Common myeloid progenitor, CD34-positive (primary cell): ENCODE data around the gene UBE2QL1.
A peak's percentile ranks its signal among the peaks of the same experiment; 100 is the strongest.

Experiments used
- CTCF ChIA-PET: fragments of 350-600 bp; sonication (Branson Sonifier 250); formaldehyde crosslinking; loops from one replicate; lab custom pipeline; 2021; ENCODE audit warnings: antibody characterized with exemption; lab: Charles Lee
- POLR2A ChIA-PET: fragments of 350-600 bp; sonication (Branson Sonifier 250); formaldehyde crosslinking; loops from one replicate; lab custom pipeline; 2021; ENCODE audit warnings: antibody characterized with exemption; lab: Charles Lee
- DNase-seq, 3 donors: peaks; one replicate each; pipeline versions ENCODE4 v3.0.0 to v3.0.0-alpha.2; 2013
- H3K27ac ChIP-seq, 2 experiments: 1 replicate in 1 of 2; 2 replicates in 1 of 2; pipeline ENCODE4 v1.7.0; 2013; ENCODE audit warnings: inconsistent platforms in 2 of 2, low read length in 2 of 2, mild to moderate bottlenecking in 2 of 2, low read depth in 1 of 2, moderate library complexity in 1 of 2; ENCODE audit not compliant: severe bottlenecking in 2 of 2, insufficient read depth in 1 of 2, poor library complexity in 1 of 2
- H3K27me3 ChIP-seq, 5 experiments: replicated peaks in 2 of 5; 1 replicate in 3 of 5; 2 replicates in 2 of 5; pipeline versions ENCODE4 v1.6.1 to v1.7.0; 2013; ENCODE audit warnings: low read length in 4 of 5, mild to moderate bottlenecking in 2 of 5, moderate library complexity in 2 of 5, inconsistent platforms in 1 of 5; ENCODE audit not compliant: insufficient read depth in 5 of 5, control insufficient read depth in 4 of 5
- H3K36me3 ChIP-seq, 4 experiments: 1 replicate in 2 of 4; 2 replicates in 2 of 4; pipeline versions ENCODE4 v1.6.1 to v1.7.0; 2013; ENCODE audit warnings: low read length in 3 of 4, control low read depth in 1 of 4, mild to moderate bottlenecking in 1 of 4; ENCODE audit not compliant: control insufficient read depth in 4 of 4, insufficient read depth in 4 of 4
- H3K4me1 ChIP-seq, 4 experiments: 1 replicate in 3 of 4; 2 replicates in 1 of 4; pipeline versions ENCODE4 v1.6.1 to v1.7.1; 2013; ENCODE audit warnings: low read length in 3 of 4, mild to moderate bottlenecking in 3 of 4, control low read depth in 1 of 4, inconsistent platforms in 1 of 4, moderate library complexity in 1 of 4; ENCODE audit not compliant: control insufficient read depth in 4 of 4, insufficient read depth in 4 of 4; ENCODE audit errors: control extremely low read depth in 1 of 4
- H3K4me3 ChIP-seq, 7 experiments: 1 replicate in 4 of 7; 2 replicates in 3 of 7; pipeline versions ENCODE4 v1.5.1 to v1.7.0; 2013; ENCODE audit warnings: mild to moderate bottlenecking in 7 of 7, low read length in 6 of 7, moderate library complexity in 6 of 7, inconsistent platforms in 2 of 7, low read depth in 2 of 7, control low read depth in 1 of 7; ENCODE audit not compliant: insufficient read depth in 4 of 7, control insufficient read depth in 1 of 7; ENCODE audit errors: extremely low read depth in 1 of 7
- H3K9me3 ChIP-seq, 5 experiments: 1 replicate in 4 of 5; 2 replicates in 1 of 5; pipeline versions ENCODE4 v1.6.1 to v1.7.1; 2013; ENCODE audit warnings: low read length in 4 of 5, mild to moderate bottlenecking in 2 of 5, inconsistent platforms in 1 of 5, low read depth in 1 of 5, moderate library complexity in 1 of 5; ENCODE audit not compliant: control insufficient read depth in 4 of 5, insufficient read depth in 2 of 5; ENCODE audit errors: control extremely low read depth in 1 of 5
- WGBS: methylation state at CpG from one replicate; pipeline ENCODE4 v1.1.5; 2013; ENCODE audit not compliant: insufficient coverage; 5-methylcytosine and 5-hydroxymethylcytosine counted together

UBE2QL1 gene

GRCh38 chr5:6430418-6431028 is 18.1 kb upstream of the UBE2QL1 start:
- H3K4me3 ChIP-seq = no peak overlapping the region
- peaks cover 0 to 32% (median 5%) of the 10 kb centered on the region in 5 experiments for H3K27me3 ChIP-seq
- no peaks in the 10 kb centered on the region for H3K9me3 ChIP-seq
- no peaks in the 10 kb centered on the region for H3K36me3 ChIP-seq
- POLR2A ChIA-PET = no interaction called here
- CTCF ChIA-PET = no interaction called here
- WGBS = 98% methylated on average over 9 of the region's 10 CpGs
- no peak overlapping the region for H3K27ac ChIP-seq
- no peak for DNase-seq
- H3K4me1 ChIP-seq = no peaks in the 10 kb centered on the region

- Histone ChIP-seq H3K9me3 (no peaks in the 10 kb centered on the region), H3K4me1 (no peaks in the 10 kb centered on the region), H3K27me3 (peaks cover 0 to 32% (median 6%) of the 10 kb centered on the region in 5 experiments), H3K27ac (no peak overlapping the region), H3K36me3 (no peaks in the 10 kb centered on the region), H3K4me3 (no peak overlapping the region)
- 100% methylated on average over 4 of the region's 6 CpGs for WGBS
- ChIA-PET POLR2A (no interaction called here), CTCF (interaction anchor here (0.6 kb wide), 1 partner anchor 123 kb away, joined by 4 read pairs; no protein-coding TSS in a partner anchor)
- no peak for DNase-seq
These were observed 17.2 kb upstream of the UBE2QL1 start for GRCh38 chr5:6431214-6432195.

DNA sequence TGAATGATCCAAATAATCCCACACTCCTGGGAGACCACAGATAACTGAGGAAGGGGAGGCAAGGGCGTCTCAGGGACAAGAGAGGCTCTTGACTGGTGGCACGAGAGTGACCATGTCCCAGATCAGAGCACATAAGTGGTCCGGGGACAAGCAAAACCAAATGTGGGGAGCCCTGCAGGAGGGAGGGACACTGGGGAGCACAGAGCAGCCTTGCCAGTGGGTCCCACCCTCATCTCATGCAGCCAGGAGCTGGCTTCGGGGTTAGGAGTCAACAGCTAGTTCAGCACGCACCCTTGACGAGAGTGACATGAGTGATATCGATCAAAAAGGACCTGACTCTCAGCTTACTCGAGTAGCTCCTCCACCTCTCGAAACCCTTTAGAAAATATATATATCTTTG is 16.5 kb upstream of the UBE2QL1 start:
- Histone ChIP-seq H3K36me3 (no peaks in the 10 kb centered on the region), H3K9me3 (no peaks in the 10 kb centered on the region), H3K4me3 (no peak overlapping the region), H3K4me1 (no peaks in the 10 kb centered on the region), H3K27me3 (peaks cover 0 to 32% (median 6%) of the 10 kb centered on the region in 5 experiments), H3K27ac (no peak overlapping the region)
- DNase-seq = no peak
- ChIA-PET CTCF (no interaction called here), POLR2A (no interaction called here)
- 91% methylated on average over 8 of the region's 9 CpGs for WGBS

DNA sequence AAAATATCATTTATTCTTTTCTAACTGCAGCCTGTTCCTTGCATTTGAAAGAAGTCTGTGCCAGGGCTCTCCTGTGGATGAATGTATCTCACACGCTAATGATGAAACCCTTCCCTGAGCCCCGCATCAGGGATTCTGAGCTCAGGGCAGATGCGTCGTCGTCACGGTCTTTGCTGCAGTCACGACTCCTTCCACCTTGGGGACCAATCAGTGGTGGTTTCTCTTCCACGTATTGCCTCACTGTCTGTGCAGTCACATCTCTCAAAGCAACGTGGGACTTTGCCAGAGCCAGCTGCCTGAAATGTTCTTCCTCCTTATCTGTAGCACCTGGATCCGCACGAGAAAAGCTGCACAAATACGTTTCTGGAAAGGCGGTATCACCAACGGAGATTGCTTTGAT is 13.9 kb upstream of the UBE2QL1 start:
- no peak for DNase-seq
- WGBS = 85% methylated on average over 13 of the region's 14 CpGs
- no peak overlapping the region for H3K4me3 ChIP-seq
- H3K36me3 ChIP-seq = no peaks in the 10 kb centered on the region
- ChIA-PET POLR2A (no interaction called here), CTCF (interaction anchor here (1.1 to 2.0 kb wide), 2 partner anchors 12 to 941 kb away, joined by 3 to 4 read pairs; no protein-coding TSS in a partner anchor)
- peaks cover 0 to 9% (median 0%) of the 10 kb centered on the region in 5 experiments for H3K9me3 ChIP-seq
- no peak overlapping the region for H3K27ac ChIP-seq
- no peaks in the 10 kb centered on the region for H3K4me1 ChIP-seq
- H3K27me3 ChIP-seq = peaks cover 0 to 26% (median 6%) of the 10 kb centered on the region in 5 experiments

- peak in 2 of 3 donors; percentile 23 for DNase-seq
- H3K27me3 ChIP-seq = peaks cover 0 to 25% (median 6%) of the 10 kb centered on the region in 5 experiments
- H3K4me3 ChIP-seq = no peak overlapping the region
- H3K4me1 ChIP-seq = no peaks in the 10 kb centered on the region
- peaks cover 0 to 15% (median 4%) of the 10 kb centered on the region in 5 experiments for H3K9me3 ChIP-seq
- CTCF ChIA-PET = interaction anchor here (1.0 to 1.1 kb wide), 2 partner anchors 51 to 941 kb away, joined by 3 to 5 read pairs; no protein-coding TSS in a partner anchor
- POLR2A ChIA-PET = no interaction called here
- 24% methylated on average over 7 of the region's 8 CpGs for whole genome bisulfite sequencing
- H3K36me3 ChIP-seq = no peaks in the 10 kb centered on the region
- no peak overlapping the region for H3K27ac ChIP-seq
These were observed 13.3 kb upstream of the UBE2QL1 start for GRCh38 chr5:6435356-6435755.

- DNase-seq = no peak
- no peak overlapping the region for H3K27ac ChIP-seq
- POLR2A ChIA-PET = no interaction called here
- no peaks in the 10 kb centered on the region for H3K4me1 ChIP-seq
- H3K27me3 ChIP-seq = peaks cover 0 to 23% (median 6%) of the 10 kb centered on the region in 5 experiments
- no peak overlapping the region for H3K4me3 ChIP-seq
- H3K9me3 ChIP-seq = peaks cover 0 to 17% (median 5%) of the 10 kb centered on the region in 5 experiments
- 97% methylated on average over 2 of the region's 4 CpGs for WGBS
- CTCF ChIA-PET = interaction anchor here (0.6 to 1.1 kb wide), 3 partner anchors 12 to 63 kb away, joined by 3 to 5 read pairs (median 4); no protein-coding TSS in a partner anchor
- no peaks in the 10 kb centered on the region for H3K36me3 ChIP-seq
These were observed 11.8 kb upstream of the UBE2QL1 start for GRCh38 chr5:6436715-6437331.
